HepG2 (cell line): ENCODE measurements around the gene TNS1. TPM values are rescaled to one million over a fixed set of nuclear protein-coding genes. Genes with fewer than 3 reads are reported as not detected.

Experiments used
- CBFB ChIP-seq: sonication (generic); formaldehyde crosslinking; IDR thresholded peaks from 2 replicates; pipeline ENCODE4 v1.4.0; 2020; ENCODE audit warnings: missing genetic modification reagents
- CBX5 ChIP-seq: sonication (generic); formaldehyde crosslinking; IDR thresholded peaks from 2 replicates; pipeline ENCODE4 v1.4.0; 2020; ENCODE audit warnings: missing genetic modification reagents, borderline replicate concordance
- GLMP ChIP-seq: sonication (generic); formaldehyde crosslinking; IDR thresholded peaks from 2 replicates; pipeline ENCODE4 v1.9.0; 2021; ENCODE audit warnings: missing genetic modification reagents, mild to moderate bottlenecking, borderline replicate concordance
- HIC2 ChIP-seq: sonication (generic); formaldehyde crosslinking; IDR thresholded peaks from 2 replicates; pipeline ENCODE4 v1.9.0; 2022; ENCODE audit warnings: low read depth, missing genetic modification reagents
- HNRNPL ChIP-seq: fragments of 200-400 bp; formaldehyde crosslinking; IDR thresholded peaks from 2 replicates; pipeline ENCODE4 v1.6.1; 2017; ENCODE audit warnings: mild to moderate bottlenecking, low read depth, low read length
- KAT8 ChIP-seq: IDR thresholded peaks from 2 replicates; pipeline ENCODE4 v1.6.1; 2016; ENCODE audit warnings: missing genetic modification reagents, missing compliant biosample characterization
- MAFG ChIP-seq: sonication (generic); formaldehyde crosslinking; IDR thresholded peaks from 2 replicates; pipeline ENCODE4 v1.5.1; 2020; ENCODE audit warnings: mild to moderate bottlenecking, missing genetic modification reagents
- NR3C1 ChIP-seq: sonication (generic); formaldehyde crosslinking; IDR thresholded peaks from 2 replicates; pipeline ENCODE4 v1.4.0; 2020; ENCODE audit warnings: missing genetic modification reagents
- ONECUT2 ChIP-seq: sonication (generic); formaldehyde crosslinking; IDR thresholded peaks from 2 replicates; pipeline ENCODE4 v1.4.0; 2020; ENCODE audit warnings: missing genetic modification reagents
- PRPF4 ChIP-seq: fragments of 200-400 bp; formaldehyde crosslinking; IDR thresholded peaks from 2 replicates; pipeline ENCODE4 v1.6.1; 2016; ENCODE audit warnings: low read length, low read depth; ENCODE audit not compliant: poor library complexity, severe bottlenecking
- RXRA ChIP-seq: sonication (generic); formaldehyde crosslinking; IDR thresholded peaks from 2 replicates; pipeline ENCODE4 v1.5.1; 2020; ENCODE audit warnings: missing genetic modification reagents
- SMAD9 ChIP-seq: sonication (generic); formaldehyde crosslinking; IDR thresholded peaks from 2 replicates; pipeline ENCODE4 v1.5.1; 2020; ENCODE audit warnings: mild to moderate bottlenecking, missing genetic modification reagents
- SNRNP70 ChIP-seq: fragments of 200-400 bp; formaldehyde crosslinking; IDR thresholded peaks from 2 replicates; pipeline ENCODE4 v1.6.1; 2017; ENCODE audit warnings: mild to moderate bottlenecking, low read depth, low read length, moderate library complexity
- ZBTB7A ChIP-seq: sonication (generic); formaldehyde crosslinking; IDR thresholded peaks from 2 replicates; pipeline ENCODE4 v1.8.0; 2022; ENCODE audit warnings: mild to moderate bottlenecking, missing genetic modification reagents
- ZNF800 ChIP-seq: sonication (generic); formaldehyde crosslinking; IDR thresholded peaks from 2 replicates; pipeline ENCODE4 v1.4.0; 2020; ENCODE audit warnings: missing genetic modification reagents
- polyA plus RNA-seq, 8 experiments: library from polyadenylated mRNA; depleted of rRNA in 3 of 8; stranded (reverse) in 7 of 8; unstranded in 1 of 8; fragments of >200 nt; fragmentation: Illumina TruSeq in 4 of 8; extraction: Trizol in 4 of 8; gene quantifications; 2 replicates each; pipeline versions ENCODE4 v1.2.1 to v1.2.3, GENCODE V29; 2011 to 2016; ENCODE audit warnings: low read depth in 4 of 8, missing spikeins in 1 of 8, mixed read lengths in 1 of 8; ENCODE audit not compliant: insufficient read depth in 1 of 8
- total RNA-seq, 5 experiments: library from RNA; depleted of rRNA; stranded (reverse); fragments of >200 nt; fragmentation: Illumina TruSeq; extraction: Trizol; gene quantifications; 2 replicates each; pipeline ENCODE4 v1.2.3, GENCODE V29; 2016; ENCODE audit warnings: low read depth in 1 of 5
- TF ChIP-seq, protein P1 (sequence below): sonication (generic); formaldehyde crosslinking; IDR thresholded peaks from 2 replicates; pipeline ENCODE4 v1.4.0; 2020; ENCODE audit warnings: missing genetic modification reagents
- TF ChIP-seq, protein P2 (sequence below): sonication (generic); formaldehyde crosslinking; IDR thresholded peaks from 2 replicates; pipeline ENCODE4 v1.4.0; 2020; ENCODE audit warnings: mild to moderate bottlenecking, missing genetic modification reagents

The TNS1 gene
- total and polyA plus RNA-seq, 2 of the 13 experiments (the other 11 are each of a cell fraction or from before 2014, with no cell fraction given) = 1.9 to 118 TPM

GRCh38 chr2:217916504-217917254 lies 86.1 kb downstream of the TNS1 start (continued):
- TF ChIP-seq GLMP = no peak
- TF ChIP-seq, protein P1, sequence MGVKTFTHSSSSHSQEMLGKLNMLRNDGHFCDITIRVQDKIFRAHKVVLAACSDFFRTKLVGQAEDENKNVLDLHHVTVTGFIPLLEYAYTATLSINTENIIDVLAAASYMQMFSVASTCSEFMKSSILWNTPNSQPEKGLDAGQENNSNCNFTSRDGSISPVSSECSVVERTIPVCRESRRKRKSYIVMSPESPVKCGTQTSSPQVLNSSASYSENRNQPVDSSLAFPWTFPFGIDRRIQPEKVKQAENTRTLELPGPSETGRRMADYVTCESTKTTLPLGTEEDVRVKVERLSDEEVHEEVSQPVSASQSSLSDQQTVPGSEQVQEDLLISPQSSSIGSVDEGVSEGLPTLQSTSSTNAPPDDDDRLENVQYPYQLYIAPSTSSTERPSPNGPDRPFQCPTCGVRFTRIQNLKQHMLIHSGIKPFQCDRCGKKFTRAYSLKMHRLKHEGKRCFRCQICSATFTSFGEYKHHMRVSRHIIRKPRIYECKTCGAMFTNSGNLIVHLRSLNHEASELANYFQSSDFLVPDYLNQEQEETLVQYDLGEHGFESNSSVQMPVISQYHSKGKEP (CRISPR knock-in tag) = no peak
- 0 out of 2 replicates have a peak, but pooled peaks have one; percentile 35 for TF ChIP-seq HNRNPL
- no peak for TF ChIP-seq CBX5 (CRISPR knock-in tag)
- no peak for TF ChIP-seq PRPF4
- TF ChIP-seq, protein P2, sequence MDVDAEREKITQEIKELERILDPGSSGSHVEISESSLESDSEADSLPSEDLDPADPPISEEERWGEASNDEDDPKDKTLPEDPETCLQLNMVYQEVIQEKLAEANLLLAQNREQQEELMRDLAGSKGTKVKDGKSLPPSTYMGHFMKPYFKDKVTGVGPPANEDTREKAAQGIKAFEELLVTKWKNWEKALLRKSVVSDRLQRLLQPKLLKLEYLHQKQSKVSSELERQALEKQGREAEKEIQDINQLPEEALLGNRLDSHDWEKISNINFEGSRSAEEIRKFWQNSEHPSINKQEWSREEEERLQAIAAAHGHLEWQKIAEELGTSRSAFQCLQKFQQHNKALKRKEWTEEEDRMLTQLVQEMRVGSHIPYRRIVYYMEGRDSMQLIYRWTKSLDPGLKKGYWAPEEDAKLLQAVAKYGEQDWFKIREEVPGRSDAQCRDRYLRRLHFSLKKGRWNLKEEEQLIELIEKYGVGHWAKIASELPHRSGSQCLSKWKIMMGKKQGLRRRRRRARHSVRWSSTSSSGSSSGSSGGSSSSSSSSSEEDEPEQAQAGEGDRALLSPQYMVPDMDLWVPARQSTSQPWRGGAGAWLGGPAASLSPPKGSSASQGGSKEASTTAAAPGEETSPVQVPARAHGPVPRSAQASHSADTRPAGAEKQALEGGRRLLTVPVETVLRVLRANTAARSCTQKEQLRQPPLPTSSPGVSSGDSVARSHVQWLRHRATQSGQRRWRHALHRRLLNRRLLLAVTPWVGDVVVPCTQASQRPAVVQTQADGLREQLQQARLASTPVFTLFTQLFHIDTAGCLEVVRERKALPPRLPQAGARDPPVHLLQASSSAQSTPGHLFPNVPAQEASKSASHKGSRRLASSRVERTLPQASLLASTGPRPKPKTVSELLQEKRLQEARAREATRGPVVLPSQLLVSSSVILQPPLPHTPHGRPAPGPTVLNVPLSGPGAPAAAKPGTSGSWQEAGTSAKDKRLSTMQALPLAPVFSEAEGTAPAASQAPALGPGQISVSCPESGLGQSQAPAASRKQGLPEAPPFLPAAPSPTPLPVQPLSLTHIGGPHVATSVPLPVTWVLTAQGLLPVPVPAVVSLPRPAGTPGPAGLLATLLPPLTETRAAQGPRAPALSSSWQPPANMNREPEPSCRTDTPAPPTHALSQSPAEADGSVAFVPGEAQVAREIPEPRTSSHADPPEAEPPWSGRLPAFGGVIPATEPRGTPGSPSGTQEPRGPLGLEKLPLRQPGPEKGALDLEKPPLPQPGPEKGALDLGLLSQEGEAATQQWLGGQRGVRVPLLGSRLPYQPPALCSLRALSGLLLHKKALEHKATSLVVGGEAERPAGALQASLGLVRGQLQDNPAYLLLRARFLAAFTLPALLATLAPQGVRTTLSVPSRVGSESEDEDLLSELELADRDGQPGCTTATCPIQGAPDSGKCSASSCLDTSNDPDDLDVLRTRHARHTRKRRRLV = no peak
- TF ChIP-seq ZNF800 (CRISPR knock-in tag) = no peak
- TF ChIP-seq NR3C1 (CRISPR knock-in tag) = no peak
- TF ChIP-seq HIC2 (CRISPR knock-in tag) = peak; percentile 94
- TF ChIP-seq ONECUT2 (CRISPR knock-in tag) = no peak
- TF ChIP-seq MAFG = no peak
- no peak for TF ChIP-seq SNRNP70
- TF ChIP-seq RXRA (CRISPR knock-in tag) = peak; percentile 13; the same call in 1 of the 2 replicates
- TF ChIP-seq KAT8 (CRISPR knock-in tag) = no peak
- TF ChIP-seq ZBTB7A (CRISPR knock-in tag) = no peak
- no peak for TF ChIP-seq SMAD9 (CRISPR knock-in tag)
- TF ChIP-seq CBFB (CRISPR knock-in tag) = no peak
